GM21737 (cell line): Measurements from ENCODE around the gene TMTC2.

ENCODE experiments used
- ATAC-seq: cut with Tn5 transposase; IDR thresholded peaks from one replicate; pipeline ENCODE4 v1.9.1; 2021; ENCODE audit warnings: mild to moderate bottlenecking, moderate library complexity; ENCODE audit not compliant: unreplicated experiment

The TMTC2 gene

GRCh38 chr12:83172866-83173649, 486.4 kb downstream of the TMTC2 start:
- ATAC-seq: no peak

GRCh38 chr12:83179999-83180398, 493.3 kb downstream of the TMTC2 start:
- ATAC-seq: no peak

DNA sequence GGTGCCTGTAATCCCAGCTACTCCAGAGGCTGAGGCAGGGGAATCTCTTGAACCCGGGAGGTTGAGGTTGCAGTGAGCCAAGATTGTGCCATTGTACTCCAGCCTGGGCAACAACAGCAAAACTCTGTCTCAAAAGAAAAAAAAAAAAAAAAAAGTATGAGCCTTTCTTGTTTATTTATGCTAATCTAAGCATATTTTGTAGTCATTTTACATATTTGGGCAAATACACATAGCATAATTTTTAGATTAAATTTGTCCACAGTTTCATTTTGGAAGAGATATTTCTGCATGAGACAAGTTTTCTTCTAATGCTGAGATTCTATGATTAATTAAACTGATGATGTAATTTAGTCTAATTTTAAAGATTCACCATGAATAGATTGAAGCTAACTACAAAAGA, 494.4 kb downstream of the TMTC2 start:
- no peak for ATAC-seq

GRCh38 chr12:83183132-83183531, 496.4 kb downstream of the TMTC2 start:
- ATAC-seq: no peak
